ENCODE results near the gene HDAC4. TPM values are rescaled to one million over a fixed set of nuclear protein-coding genes. Genes with fewer than 3 reads are reported as not detected.

HDAC4 gene
- total and polyA plus RNA-seq, 7 donors, result 7.9 to 329 (median 129) TPM

GRCh38 chr2:239236808-239237205 is 164.0 kb downstream of the HDAC4 start:
- peaks cover 87% of the 10 kb centered on the region for H3K4me1 ChIP-seq
- WGBS, 3 donors, result 87 to 95% (median 89%) methylated on average over 9 of the region's 9 CpGs
- ATAC-seq, result no peak

GRCh38 chr2:239236043-239236807 is 164.6 kb downstream of the HDAC4 start:
- WGBS, 3 donors, result 73 to 89% (median 81%) methylated on average over 20 of the region's 20 CpGs
- Histone ChIP-seq H3K27me3 (ENCODE audit: insufficient read depth in 3 of 3, low read length in 2 of 3) (no peaks in the 10 kb centered on the region), H3K4me3 (no peak overlapping the region), H3K36me3 (ENCODE audit: insufficient read depth in 1 of 2, low read depth in 1 of 2) (peaks cover 0 to 11% of the 10 kb centered on the region in 2 donors), H3K27ac (peak overlapping the region; percentile 83), H3K9me3 (no peaks in the 10 kb centered on the region), H3K4me1 (peaks cover 84% of the 10 kb centered on the region)
- intact Hi-C loops (cut with DNase I), result no loop called here
- TF ChIP-seq CTCF (IDR thresholded peaks at IDR 0.05), result no peak
- DNase-seq (no peak), ATAC-seq (no peak)

More at GRCh38 chr2:239236808-239237205, 164.0 kb downstream of the HDAC4 start:
- Histone ChIP-seq H3K36me3 (ENCODE audit: insufficient read depth in 1 of 2, low read depth in 1 of 2) (peaks cover 0 to 11% of the 10 kb centered on the region in 2 donors), H3K9me3 (no peaks in the 10 kb centered on the region), H3K4me3 (no peak overlapping the region), H3K27ac (peak overlapping the region; percentile 83), H3K27me3 (ENCODE audit: insufficient read depth in 3 of 3, low read length in 2 of 3) (no peaks in the 10 kb centered on the region)
- TF ChIP-seq CTCF (IDR thresholded peaks at IDR 0.05), result no peak
- intact Hi-C loops (cut with DNase I), result no loop called here
- no peak for DNase-seq

GRCh38 chr2:239235311-239235710 is 165.5 kb downstream of the HDAC4 start:
- ATAC-seq, result no peak
- DNase-seq, result no peak
- Histone ChIP-seq H3K27me3 (ENCODE audit: insufficient read depth in 3 of 3, low read length in 2 of 3) (no peaks in the 10 kb centered on the region), H3K27ac (peak overlapping the region; percentile 83), H3K36me3 (ENCODE audit: insufficient read depth in 1 of 2, low read depth in 1 of 2) (peaks cover 0 to 11% of the 10 kb centered on the region in 2 donors), H3K4me1 (peaks cover 84% of the 10 kb centered on the region), H3K4me3 (no peak overlapping the region), H3K9me3 (no peaks in the 10 kb centered on the region)
- 82 to 92% (median 84%) methylated on average over 11 of the region's 11 CpGs for WGBS, 3 donors
- no peak for TF ChIP-seq CTCF (IDR thresholded peaks at IDR 0.05)
- intact Hi-C loops (cut with DNase I), result no loop called here

- H3K4me3 ChIP-seq, result no peak overlapping the region
- intact Hi-C loops (cut with DNase I), result no loop called here
- H3K4me1 ChIP-seq, result peaks cover 83% of the 10 kb centered on the region
- H3K36me3 ChIP-seq (ENCODE audit: insufficient read depth in 1 of 2, low read depth in 1 of 2), result peaks cover 0 to 11% of the 10 kb centered on the region in 2 donors
- 79 to 85% (median 84%) methylated on average over 22 of the region's 22 CpGs for WGBS, 3 donors
- TF ChIP-seq CTCF (IDR thresholded peaks at IDR 0.05), result no peak
- H3K27ac ChIP-seq, result peak overlapping the region; percentile 72
- H3K9me3 ChIP-seq, result no peaks in the 10 kb centered on the region
- H3K27me3 ChIP-seq (ENCODE audit: insufficient read depth in 3 of 3, low read length in 2 of 3), result no peaks in the 10 kb centered on the region
- ATAC-seq, result peak in 3 of 4 donors; percentile 44 to 54 (median 44)
- DNase-seq, result no peak
Measured at GRCh38 chr2:239234191-239235175, 166.3 kb downstream of the HDAC4 start.

All from psoas muscle (tissue), 8 donors.